Body of pancreas (tissue), 4 donors: ENCODE results near the gene MAT2A.

Experiments
- POLR2A ChIP-seq, 3 donors: fragments of 450-650 bp; IDR thresholded peaks; one replicate each; pipeline ENCODE4 v1.6.1; 2016; ENCODE audit warnings: antibody characterized with exemption in 3 of 3, mild to moderate bottlenecking in 2 of 3
- TF ChIP-seq, protein P1 (sequence below), 7 experiments: fragments of 450-650 bp in 4 of 7; fragments of 200-600 bp in 3 of 7; sonication (generic) in 3 of 7; IDR thresholded peaks; one replicate each; pipeline ENCODE4 v1.5.1; 2016 to 2019; ENCODE audit warnings: antibody characterized with exemption in 7 of 7

DNA sequence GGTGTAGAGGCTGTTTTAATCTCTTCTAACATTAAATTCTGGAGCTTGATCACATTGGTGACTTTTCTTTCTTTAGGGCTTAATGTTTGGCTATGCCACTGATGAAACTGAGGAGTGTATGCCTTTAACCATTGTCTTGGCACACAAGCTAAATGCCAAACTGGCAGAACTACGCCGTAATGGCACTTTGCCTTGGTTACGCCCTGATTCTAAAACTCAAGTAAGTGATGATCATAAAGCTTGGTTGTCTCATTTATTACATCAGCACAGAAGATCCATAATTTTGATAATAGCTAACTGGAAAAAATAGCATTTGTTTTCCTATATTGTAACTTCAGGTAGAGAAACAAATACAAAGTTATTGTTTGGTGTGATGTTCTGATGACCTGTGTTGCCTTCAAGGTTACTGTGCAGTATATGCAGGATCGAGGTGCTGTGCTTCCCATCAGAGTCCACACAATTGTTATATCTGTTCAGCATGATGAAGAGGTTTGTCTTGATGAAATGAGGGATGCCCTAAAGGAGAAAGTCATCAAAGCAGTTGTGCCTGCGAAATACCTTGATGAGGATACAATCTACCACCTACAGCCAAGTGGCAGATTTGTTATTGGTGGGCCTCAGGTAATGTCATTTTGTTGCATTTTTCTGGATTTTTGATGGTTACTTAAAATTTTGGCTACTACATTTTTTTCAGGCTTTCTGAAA, 2.9 kb downstream of the MAT2A start:
- TF ChIP-seq POLR2A (IDR thresholded peaks at IDR 0.05): peak in 1 of 3 donors; percentile 11
- TF ChIP-seq, protein P1, sequence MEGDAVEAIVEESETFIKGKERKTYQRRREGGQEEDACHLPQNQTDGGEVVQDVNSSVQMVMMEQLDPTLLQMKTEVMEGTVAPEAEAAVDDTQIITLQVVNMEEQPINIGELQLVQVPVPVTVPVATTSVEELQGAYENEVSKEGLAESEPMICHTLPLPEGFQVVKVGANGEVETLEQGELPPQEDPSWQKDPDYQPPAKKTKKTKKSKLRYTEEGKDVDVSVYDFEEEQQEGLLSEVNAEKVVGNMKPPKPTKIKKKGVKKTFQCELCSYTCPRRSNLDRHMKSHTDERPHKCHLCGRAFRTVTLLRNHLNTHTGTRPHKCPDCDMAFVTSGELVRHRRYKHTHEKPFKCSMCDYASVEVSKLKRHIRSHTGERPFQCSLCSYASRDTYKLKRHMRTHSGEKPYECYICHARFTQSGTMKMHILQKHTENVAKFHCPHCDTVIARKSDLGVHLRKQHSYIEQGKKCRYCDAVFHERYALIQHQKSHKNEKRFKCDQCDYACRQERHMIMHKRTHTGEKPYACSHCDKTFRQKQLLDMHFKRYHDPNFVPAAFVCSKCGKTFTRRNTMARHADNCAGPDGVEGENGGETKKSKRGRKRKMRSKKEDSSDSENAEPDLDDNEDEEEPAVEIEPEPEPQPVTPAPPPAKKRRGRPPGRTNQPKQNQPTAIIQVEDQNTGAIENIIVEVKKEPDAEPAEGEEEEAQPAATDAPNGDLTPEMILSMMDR (IDR thresholded peaks at IDR 0.05): no peak
